Neuronal stem cell (in vitro differentiated cells): ENCODE data around the gene HMOX1.

Experiments used
- DNase-seq: peaks from one replicate; pipeline ENCODE4 v3.0.0-alpha.2; 2013; ENCODE audit warnings: low spot score
- H2AFZ ChIP-seq: one replicate; pipeline ENCODE4 v1.6.1; 2013; ENCODE audit warnings: mild to moderate bottlenecking, low read length, inconsistent platforms
- H2AK5ac ChIP-seq: 2 replicates; pipeline ENCODE4 v1.6.1; 2013; ENCODE audit warnings: low read depth, mild to moderate bottlenecking, inconsistent platforms, low read length, moderate library complexity, mixed read lengths
- H2BK120ac ChIP-seq: 2 replicates; pipeline ENCODE4 v1.6.1; 2013; ENCODE audit warnings: low read depth, mild to moderate bottlenecking, inconsistent platforms, low read length, moderate library complexity, mixed read lengths
- H2BK12ac ChIP-seq: one replicate; pipeline ENCODE4 v1.6.1; 2013; ENCODE audit warnings: low read length, inconsistent platforms
- H2BK15ac ChIP-seq: 2 replicates; pipeline ENCODE4 v1.6.1; 2013; ENCODE audit warnings: mild to moderate bottlenecking, low read length, inconsistent platforms, mixed read lengths
- H2BK5ac ChIP-seq: one replicate; pipeline ENCODE4 v1.6.1; 2013; ENCODE audit warnings: inconsistent platforms, mild to moderate bottlenecking, low read length, moderate library complexity
- H3K14ac ChIP-seq: one replicate; pipeline ENCODE4 v1.6.1; 2013; ENCODE audit warnings: low read length, inconsistent platforms
- H3K18ac ChIP-seq: 2 replicates; pipeline ENCODE4 v1.6.1; 2013; ENCODE audit warnings: low read length, inconsistent platforms
- H3K23ac ChIP-seq: 2 replicates; pipeline ENCODE4 v1.6.1; 2013; ENCODE audit warnings: low read depth, mild to moderate bottlenecking, mixed read lengths, low read length, inconsistent platforms; ENCODE audit not compliant: poor library complexity
- H3K27ac ChIP-seq: replicated peaks from 3 replicates; pipeline ENCODE4 v1.5.1; 2013; ENCODE audit warnings: low read length, inconsistent platforms
- H3K27me3 ChIP-seq, 3 experiments: 2 replicates each; pipeline ENCODE4 v1.6.1; 2013; ENCODE audit warnings: low read length in 3 of 3, mild to moderate bottlenecking in 2 of 3, inconsistent platforms in 1 of 3, low read depth in 1 of 3, mixed read lengths in 1 of 3, moderate library complexity in 1 of 3; ENCODE audit not compliant: control insufficient read depth in 3 of 3, insufficient read depth in 3 of 3
- H3K36me3 ChIP-seq, 2 donors: replicated peaks in 1 of 2; 2 replicates each; pipeline ENCODE4 v1.6.1; 2013; ENCODE audit warnings: low read length in 2 of 2; ENCODE audit not compliant: control insufficient read depth in 2 of 2, insufficient read depth in 2 of 2
- H3K4ac ChIP-seq: 2 replicates; pipeline ENCODE4 v1.6.1; 2013; ENCODE audit warnings: inconsistent platforms, mild to moderate bottlenecking, low read length, moderate library complexity
- H3K4me1 ChIP-seq, 2 donors: 1 replicate in 1 of 2; 2 replicates in 1 of 2; pipeline ENCODE4 v1.6.1; 2013; ENCODE audit warnings: low read length in 2 of 2, low read depth in 1 of 2; ENCODE audit not compliant: control insufficient read depth in 2 of 2, insufficient read depth in 1 of 2
- H3K4me2 ChIP-seq: one replicate; pipeline ENCODE4 v1.6.1; 2013; ENCODE audit warnings: mild to moderate bottlenecking, low read length, inconsistent platforms; ENCODE audit not compliant: insufficient read depth, poor library complexity, severe bottlenecking
- H3K4me3 ChIP-seq, 2 donors: 2 replicates each; pipeline ENCODE4 v1.5.1; 2013; ENCODE audit warnings: low read length in 2 of 2, mild to moderate bottlenecking in 2 of 2, inconsistent platforms in 1 of 2, moderate library complexity in 1 of 2
- H3K79me1 ChIP-seq: one replicate; pipeline ENCODE4 v1.6.1; 2013; ENCODE audit warnings: low read depth, mild to moderate bottlenecking, inconsistent platforms, low read length, moderate library complexity
- H3K9ac ChIP-seq: one replicate; pipeline ENCODE4 v1.6.1; 2013; ENCODE audit warnings: mild to moderate bottlenecking, low read depth, low read length, inconsistent platforms; ENCODE audit not compliant: poor library complexity
- H3K9me3 ChIP-seq, 2 donors: replicated peaks in 1 of 2; 2 replicates each; pipeline versions ENCODE3 to v1.6.1; 2013; ENCODE audit warnings: low read length in 2 of 2, mild to moderate bottlenecking in 2 of 2, inconsistent platforms in 1 of 2, low read depth in 1 of 2, mixed read lengths in 1 of 2, moderate library complexity in 1 of 2; ENCODE audit not compliant: control insufficient read depth in 2 of 2, insufficient read depth in 1 of 2
- H4K8ac ChIP-seq: one replicate; pipeline ENCODE4 v1.6.1; 2013; ENCODE audit warnings: low read depth, mild to moderate bottlenecking, inconsistent platforms, low read length, moderate library complexity
- H4K91ac ChIP-seq: one replicate; pipeline ENCODE4 v1.6.1; 2013; ENCODE audit warnings: low read length, low read depth, mild to moderate bottlenecking, inconsistent platforms; ENCODE audit not compliant: poor library complexity
- WGBS, 2 donors: extraction: QIAGEN DNeasy Blood & Tissue Kit; methylation state at CpG; one replicate each; pipeline ENCODE4 v1.1.7; 2013; ENCODE audit warnings: missing lambda C conversion rate in 2 of 2, mixed read lengths in 1 of 2; ENCODE audit not compliant: insufficient read length in 2 of 2, insufficient replicate concordance in 1 of 2; ENCODE audit errors: extremely low coverage in 2 of 2; 5-methylcytosine and 5-hydroxymethylcytosine counted together

Gene HMOX1

DNA sequence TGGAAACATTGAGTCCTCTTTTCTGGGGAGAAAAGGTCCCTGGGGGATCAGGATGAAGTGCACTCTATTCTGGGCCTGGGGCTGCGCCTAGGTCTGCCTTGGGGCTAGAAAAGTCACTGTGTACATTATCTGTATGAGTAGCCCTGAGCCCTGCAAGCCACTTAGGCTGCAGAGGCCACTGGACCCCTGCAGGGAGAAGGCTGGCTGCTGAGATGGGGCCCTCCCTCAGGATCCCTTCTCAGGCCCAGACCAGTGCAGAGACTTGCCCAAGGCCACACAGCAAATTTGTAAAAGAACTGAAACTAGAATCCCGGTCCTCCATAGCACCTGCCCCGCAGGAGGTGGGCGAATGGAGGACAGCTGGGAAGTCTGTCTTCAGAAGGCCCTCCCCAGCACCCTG is 26.8 kb upstream of the HMOX1 start:
- no peak for DNase-seq
- Histone ChIP-seq H3K27ac (no peak overlapping the region), H3K4ac (no peak overlapping the region), H4K8ac (no peak overlapping the region), H2BK120ac (no peak overlapping the region), H3K4me1 (peaks cover 8 to 10% of the 10 kb centered on the region in 2 donors), H3K4me2 (no peak overlapping the region), H3K14ac (no peak overlapping the region), H4K91ac (no peak overlapping the region), H3K9me3 (no peaks in the 10 kb centered on the region), H3K79me1 (no peaks in the 10 kb centered on the region), H2AK5ac (peak overlapping the region; percentile 92), H3K23ac (no peak overlapping the region), H3K4me3 (no peak overlapping the region), H3K36me3 (no peaks in the 10 kb centered on the region), H3K9ac (no peak overlapping the region), H2BK12ac (no peak overlapping the region), H3K18ac (no peak overlapping the region), H2BK5ac (no peak overlapping the region), H3K27me3 (peaks cover 0 to 5% (median 0%) of the 10 kb centered on the region in 3 experiments), H2BK15ac (no peak overlapping the region), H2AFZ (no peak overlapping the region)
- no CpG with 5 or more reads among the region's 4 CpGs for WGBS, 2 donors

DNA sequence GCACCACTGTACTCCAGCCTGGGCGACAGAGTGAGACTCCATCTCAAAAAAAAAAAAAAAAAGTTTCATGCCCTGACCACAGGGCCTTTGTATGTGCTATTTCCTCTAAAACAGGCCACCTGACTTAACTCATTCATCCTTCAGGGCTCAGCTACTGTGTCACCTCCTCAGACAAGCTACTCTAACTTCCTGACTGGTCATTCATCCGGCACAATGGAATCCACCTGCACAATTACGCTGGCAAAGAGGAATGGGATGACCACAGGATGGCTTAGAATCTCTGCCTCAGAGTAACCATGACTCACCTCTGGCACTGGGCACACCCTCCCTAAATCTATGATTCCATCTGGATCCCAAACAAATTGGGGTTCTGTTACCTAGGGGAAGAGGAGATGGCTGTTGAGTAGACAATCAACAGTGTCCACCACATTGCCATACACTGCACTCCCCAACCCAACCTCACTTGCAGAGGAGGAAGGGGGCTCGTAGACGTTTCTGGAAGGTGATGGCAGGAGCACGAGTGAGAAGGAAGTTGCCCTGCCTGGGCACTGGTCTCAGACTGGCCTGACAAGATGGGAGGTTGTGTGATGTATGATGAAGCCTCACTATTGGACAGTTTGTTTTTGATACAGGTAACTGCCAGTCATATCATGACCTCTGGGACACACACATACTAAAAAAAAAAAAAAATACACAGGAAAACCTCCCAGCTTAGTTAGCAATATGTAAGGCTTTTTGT is 22.8 kb upstream of the HMOX1 start:
- Histone ChIP-seq H2BK120ac (no peak overlapping the region), H3K4ac (no peak overlapping the region), H3K9me3 (no peaks in the 10 kb centered on the region), H3K79me1 (no peaks in the 10 kb centered on the region), H2AK5ac (peak overlapping the region; percentile 83), H2BK5ac (no peak overlapping the region), H4K8ac (no peak overlapping the region), H3K4me3 (no peak overlapping the region), H3K14ac (no peak overlapping the region), H3K27ac (no peak overlapping the region), H3K27me3 (no peaks in the 10 kb centered on the region), H2BK15ac (no peak overlapping the region), H2BK12ac (no peak overlapping the region), H3K4me2 (no peak overlapping the region), H3K4me1 (no peaks in the 10 kb centered on the region), H2AFZ (no peak overlapping the region), H3K36me3 (no peaks in the 10 kb centered on the region), H3K9ac (no peak overlapping the region), H4K91ac (no peak overlapping the region), H3K18ac (no peak overlapping the region), H3K23ac (no peak overlapping the region)
- DNase-seq: no peak
- WGBS, 2 donors: no CpG with 5 or more reads among the region's 6 CpGs

DNA sequence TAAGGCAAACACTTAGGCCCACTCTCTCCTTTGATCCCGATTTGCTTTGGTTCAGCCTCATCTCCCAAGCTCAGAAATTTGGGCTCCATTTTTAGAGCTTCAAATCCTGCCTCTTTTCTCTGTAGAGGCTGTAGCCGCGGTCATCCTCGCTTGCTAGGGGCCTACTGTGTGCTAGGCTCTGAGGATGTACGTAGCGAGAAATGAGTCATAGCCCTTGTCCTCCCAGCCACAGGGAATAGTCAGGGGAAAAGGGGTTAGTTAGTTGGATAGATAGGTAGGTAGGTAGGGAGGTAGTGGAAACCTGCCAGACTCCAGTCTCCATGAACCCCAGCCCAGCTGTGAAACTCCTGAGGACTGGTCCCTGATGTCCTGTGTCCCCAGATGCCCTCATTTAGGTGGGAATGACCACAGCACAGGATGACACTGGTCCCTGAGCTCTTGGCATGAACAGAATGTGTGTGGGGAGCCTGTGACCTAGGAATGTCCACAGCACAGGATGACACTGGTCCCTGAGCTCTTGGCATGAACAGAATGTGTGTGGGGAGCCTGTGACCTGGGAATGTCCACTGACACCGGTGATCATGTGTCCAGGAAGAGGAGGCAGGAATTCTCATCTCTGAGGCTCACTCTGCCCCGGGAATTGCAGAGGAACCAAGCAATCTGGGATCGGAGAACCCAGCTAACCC is 21.4 kb upstream of the HMOX1 start:
- H3K4me2 ChIP-seq: no peak overlapping the region
- no peaks in the 10 kb centered on the region for H3K79me1 ChIP-seq
- peak overlapping the region; percentile 19 for H3K18ac ChIP-seq
- H2AFZ ChIP-seq: no peak overlapping the region
- no peak overlapping the region for H3K23ac ChIP-seq
- no peak overlapping the region for H2AK5ac ChIP-seq
- H2BK5ac ChIP-seq: no peak overlapping the region
- H4K91ac ChIP-seq: no peak overlapping the region
- no peak overlapping the region for H2BK120ac ChIP-seq
- H3K27me3 ChIP-seq: no peaks in the 10 kb centered on the region
- no peak for DNase-seq
- H2BK12ac ChIP-seq: no peak overlapping the region
- H3K14ac ChIP-seq: no peak overlapping the region
- no peaks in the 10 kb centered on the region for H3K36me3 ChIP-seq
- H2BK15ac ChIP-seq: no peak overlapping the region
- no peak overlapping the region for H3K27ac ChIP-seq
- H4K8ac ChIP-seq: no peak overlapping the region
- H3K4me3 ChIP-seq: no peak overlapping the region
- H3K4me1 ChIP-seq: no peaks in the 10 kb centered on the region
- no CpG with 5 or more reads among the region's 9 CpGs for WGBS, 2 donors
- no peak overlapping the region for H3K9ac ChIP-seq
- H3K9me3 ChIP-seq: no peaks in the 10 kb centered on the region
- no peak overlapping the region for H3K4ac ChIP-seq

DNA sequence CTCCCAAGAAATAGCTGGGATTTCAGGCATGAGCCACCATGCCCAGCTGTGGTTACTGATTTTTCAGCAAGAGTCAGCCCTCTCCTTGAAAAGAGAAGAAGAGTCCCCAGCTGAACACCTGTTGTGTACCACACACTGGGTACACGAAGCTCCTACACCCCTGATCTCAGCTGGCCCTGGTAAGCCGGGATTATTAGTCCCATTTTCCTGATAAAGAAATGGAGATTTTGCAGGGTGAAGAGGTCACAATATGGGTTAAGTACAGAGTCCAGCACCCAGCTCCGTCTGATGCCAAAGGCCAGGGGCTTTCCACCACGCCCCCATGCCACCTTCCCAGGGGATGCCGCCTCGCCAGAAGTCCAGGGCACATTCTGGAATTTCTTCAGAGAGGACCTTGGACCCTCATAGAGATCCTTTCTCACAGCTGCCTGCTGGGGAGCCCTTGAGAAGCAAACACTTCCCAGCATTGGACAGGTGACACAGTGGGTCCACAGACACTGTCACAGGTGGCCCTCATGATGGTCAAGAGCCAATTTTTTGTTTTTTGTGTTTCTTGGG is 19.8 kb upstream of the HMOX1 start:
- no peak overlapping the region for H2BK15ac ChIP-seq
- no peak overlapping the region for H3K4me2 ChIP-seq
- H4K8ac ChIP-seq: no peak overlapping the region
- H2AFZ ChIP-seq: no peak overlapping the region
- no peak overlapping the region for H3K14ac ChIP-seq
- no peak overlapping the region for H3K4me3 ChIP-seq
- no peak overlapping the region for H3K18ac ChIP-seq
- H3K27me3 ChIP-seq: no peaks in the 10 kb centered on the region
- no peaks in the 10 kb centered on the region for H3K9me3 ChIP-seq
- no peaks in the 10 kb centered on the region for H3K36me3 ChIP-seq
- no peak overlapping the region for H2AK5ac ChIP-seq
- H3K9ac ChIP-seq: no peak overlapping the region
- no peak for DNase-seq
- H2BK5ac ChIP-seq: no peak overlapping the region
- no CpG with 5 or more reads among the region's 6 CpGs for WGBS, 2 donors
- H4K91ac ChIP-seq: no peak overlapping the region
- no peak overlapping the region for H3K27ac ChIP-seq
- H3K23ac ChIP-seq: no peak overlapping the region
- no peak overlapping the region for H3K4ac ChIP-seq
- no peaks in the 10 kb centered on the region for H3K79me1 ChIP-seq
- no peaks in the 10 kb centered on the region for H3K4me1 ChIP-seq
- no peak overlapping the region for H2BK120ac ChIP-seq
- no peak overlapping the region for H2BK12ac ChIP-seq
